Calu3 (cell line): ENCODE results near the gene SCP2. TPM values are rescaled to one million over a fixed set of nuclear protein-coding genes. Genes with fewer than 3 reads are reported as not detected.

ENCODE experiments used
- BruUV-seq: library from RNA; stranded (reverse); fragments of 400-500 nt; replicated peaks from 2 replicates; lab custom pipeline; 2021; lab: Mats Ljungman, UMichigan
- CTCF ChIA-PET: fragments of 300-600 bp; sonication (Branson Sonifier 250); formaldehyde crosslinking; loops from one replicate; lab custom pipeline; 2022; ENCODE audit warnings: antibody characterized with exemption; lab: Charles Lee
- DNase-seq: peaks from one replicate; pipeline ENCODE4 v3.0.0; 2022
- H3K27ac Mint-ChIP-seq: one replicate; pipeline ENCODE4 v1.8.0; 2022; ENCODE audit warnings: mixed read lengths; ENCODE audit not compliant: unreplicated experiment
- H3K27me3 Mint-ChIP-seq: one replicate; pipeline ENCODE4 v1.8.0; 2022; ENCODE audit warnings: mixed read lengths; ENCODE audit not compliant: unreplicated experiment
- H3K36me3 Mint-ChIP-seq: one replicate; pipeline ENCODE4 v1.8.0; 2022; ENCODE audit warnings: mild to moderate bottlenecking, moderate library complexity, mixed read lengths; ENCODE audit not compliant: insufficient read depth, unreplicated experiment
- H3K4me1 Mint-ChIP-seq: one replicate; pipeline ENCODE4 v1.8.0; 2022; ENCODE audit warnings: mild to moderate bottlenecking, low read depth, mixed read lengths; ENCODE audit not compliant: unreplicated experiment
- H3K4me3 Mint-ChIP-seq: one replicate; pipeline ENCODE4 v1.8.0; 2022; ENCODE audit warnings: mild to moderate bottlenecking, low read depth, moderate library complexity, mixed read lengths; ENCODE audit not compliant: unreplicated experiment
- H3K9me3 Mint-ChIP-seq: one replicate; pipeline ENCODE4 v1.8.0; 2022; ENCODE audit warnings: low read depth, mixed read lengths; ENCODE audit not compliant: unreplicated experiment
- CTCF ChIP-seq: fragments of 200-600 bp; IDR thresholded peaks from one replicate; pipeline ENCODE4 v1.8.0; 2022; ENCODE audit warnings: antibody characterized with exemption; ENCODE audit not compliant: unreplicated experiment
- intact Hi-C: fragments of 100-400 bp; cut with micrococcal nuclease; formaldehyde crosslinking; loops from one replicate; pipeline ENCODE4 v1.10.0; 2022; ENCODE audit not compliant: unreplicated experiment
- total RNA-seq: library from RNA; stranded (reverse); gene quantifications from 2 replicates; pipeline ENCODE4 v1.2.3, GENCODE V29; 2022

Gene SCP2
- total RNA-seq, 1 experiment from 2014 or later: 91.1 TPM

- Mint-ChIP-seq H3K27me3 (peaks cover 37% of the 10 kb centered on the region), H3K4me3 (no peak within 1 kb of the TSS), H3K9me3 (no peaks in the 10 kb centered on the region), H3K27ac (no peak within 1 kb of the TSS), H3K36me3 (no peaks in the 10 kb centered on the region), H3K4me1 (no peaks in the 10 kb centered on the region)
- BruUV-seq: no TSS peak
- intact Hi-C loops: no loop called here
- no peak for DNase-seq
- TF ChIP-seq CTCF: no peak
- CTCF ChIA-PET: no interaction called here
Measured at GRCh38 chr1:53061859-53062707, 135.0 kb downstream of the SCP2 start, which contains the start of gene PODN. PODN (plus strand) TSS chr1:53062213; CDS start chr1:53069856, 7,643 bp downstream.

GRCh38 chr1:53062708-53063591, 135.9 kb downstream of the SCP2 start:
- Mint-ChIP-seq H3K4me1 (no peaks in the 10 kb centered on the region), H3K9me3 (no peaks in the 10 kb centered on the region), H3K36me3 (no peaks in the 10 kb centered on the region), H3K27me3 (peaks cover 37% of the 10 kb centered on the region), H3K4me3 (no peak overlapping the region), H3K27ac (no peak overlapping the region)
- no peak for DNase-seq
- intact Hi-C loops: no loop called here
- BruUV-seq: no TSS peak
- CTCF ChIA-PET: no interaction called here
- TF ChIP-seq CTCF: no peak

GRCh38 chr1:53063744-53064515, 136.9 kb downstream of the SCP2 start:
- DNase-seq: no peak
- intact Hi-C loops: no loop called here
- H3K4me3 Mint-ChIP-seq: no peak overlapping the region
- no peaks in the 10 kb centered on the region for H3K36me3 Mint-ChIP-seq
- no peaks in the 10 kb centered on the region for H3K4me1 Mint-ChIP-seq
- BruUV-seq: no TSS peak
- no peaks in the 10 kb centered on the region for H3K9me3 Mint-ChIP-seq
- H3K27ac Mint-ChIP-seq: no peak overlapping the region
- CTCF ChIA-PET: no interaction called here
- H3K27me3 Mint-ChIP-seq: peaks cover 30% of the 10 kb centered on the region
- no peak for TF ChIP-seq CTCF

- CTCF ChIA-PET: interaction anchor here (0.5 kb wide), 1 partner anchor 99 kb away, joined by 3 read pairs; no protein-coding TSS in a partner anchor
- no peak for DNase-seq
- Mint-ChIP-seq H3K27ac (no peak overlapping the region), H3K36me3 (no peaks in the 10 kb centered on the region), H3K4me1 (no peaks in the 10 kb centered on the region), H3K9me3 (no peaks in the 10 kb centered on the region), H3K4me3 (no peak overlapping the region), H3K27me3 (peaks cover 15% of the 10 kb centered on the region)
- no peak for TF ChIP-seq CTCF
- intact Hi-C loops: no loop called here
- BruUV-seq: no TSS peak
Measured at GRCh38 chr1:53065391-53065790, 138.3 kb downstream of the SCP2 start.
